GM12878 (cell line): ENCODE measurements around the gene CYP2S1. TPM values are rescaled to one million over a fixed set of nuclear protein-coding genes. Genes with fewer than 3 reads are reported as not detected.

Source experiments
- ATAC-seq: fragments of 200-7000 bp; cut with Tn5 transposase; 3 replicates; pipeline ENCODE4 v1.9.1; 2020; ENCODE audit warnings: mild to moderate bottlenecking, moderate library complexity
- BruUV-seq: library from RNA; stranded (reverse); fragments of 400-500 nt; replicated peaks from 2 replicates; lab custom pipeline; 2021; lab: Mats Ljungman, UMichigan
- CTCF ChIA-PET: fragments of 300-600 bp; sonication (Branson Sonifier 250); formaldehyde crosslinking; extraction: SDS; loops from one replicate; lab custom pipeline; 2021; ENCODE audit warnings: inconsistent platforms; lab: Yijun Ruan, JAX
- POLR2A ChIA-PET: fragments of 350-600 bp; formaldehyde crosslinking; extraction: SDS; loops from one replicate; lab custom pipeline; 2021; ENCODE audit warnings: inconsistent platforms; lab: Charles Lee
- RAD21 ChIA-PET: fragments of 300-600 bp; sonication (Branson Sonifier 250); formaldehyde crosslinking; loops from one replicate; lab custom pipeline; 2023; ENCODE audit warnings: antibody characterized with exemption; ENCODE audit not compliant: unreplicated experiment; lab: Charles Lee
- SMC1A ChIA-PET: fragments of 300-600 bp; sonication (Branson Sonifier 250); formaldehyde crosslinking; loops from one replicate; lab custom pipeline; 2023; ENCODE audit not compliant: unreplicated experiment, uncharacterized antibody; lab: Charles Lee
- DNase-seq: peaks from one replicate; pipeline ENCODE4 v3.0.0-alpha.2; 2011; ENCODE audit warnings: low read depth, low spot score
- FAIRE-seq: peaks from 3 replicates; lab custom pipeline; 2011; peaks lifted over from hg19 to GRCh38; lab: Jason Lieb, UNC
- H2AFZ ChIP-seq: 2 replicates; pipeline ENCODE4 v1.6.0; 2011; ENCODE audit warnings: low read depth, low read length, control low read depth; ENCODE audit not compliant: control insufficient read depth
- H3K27ac ChIP-seq: 2 replicates; pipeline ENCODE4 v1.5.1; 2011; ENCODE audit warnings: control low read depth; ENCODE audit not compliant: control insufficient read depth, insufficient read depth
- H3K27me3 ChIP-seq, 2 experiments: replicated peaks in 1 of 2; 2 replicates each; pipeline versions ENCODE4 v1.6.0 to v1.6.1; 2011; ENCODE audit warnings: low read length in 1 of 2; ENCODE audit not compliant: control insufficient read depth in 2 of 2, insufficient read depth in 2 of 2
- H3K36me3 ChIP-seq, 2 experiments: 2 replicates each; pipeline ENCODE4 v1.5.1; 2011; ENCODE audit warnings: low read length in 1 of 2; ENCODE audit not compliant: control insufficient read depth in 2 of 2, insufficient read depth in 2 of 2
- H3K4me1 ChIP-seq: 2 replicates; pipeline ENCODE4 v1.6.1; 2011; ENCODE audit warnings: mild to moderate bottlenecking, low read length, moderate library complexity, mixed read lengths; ENCODE audit not compliant: control insufficient read depth, insufficient read depth
- H3K4me2 ChIP-seq: 2 replicates; pipeline ENCODE4 v1.6.0; 2011; ENCODE audit warnings: control low read depth; ENCODE audit not compliant: control insufficient read depth, insufficient read depth
- H3K4me3 ChIP-seq: fragments of 200-600 bp; sonication (generic); 2 replicates; pipeline ENCODE4 v1.5.1; 2016
- H3K79me2 ChIP-seq: 2 replicates; pipeline ENCODE4 v1.6.0; 2011; ENCODE audit warnings: low read length; ENCODE audit not compliant: control insufficient read depth, insufficient read depth
- H3K9ac ChIP-seq: 2 replicates; pipeline ENCODE4 v1.8.0; 2011; ENCODE audit warnings: low read length, control low read depth, mixed read lengths; ENCODE audit not compliant: control insufficient read depth, insufficient read depth
- H3K9me3 ChIP-seq: replicated peaks from 3 replicates; pipeline ENCODE4 v1.5.1; 2011; ENCODE audit warnings: mild to moderate bottlenecking, low read length; ENCODE audit not compliant: control insufficient read depth, insufficient read depth
- H4K20me1 ChIP-seq: 2 replicates; pipeline ENCODE4 v1.6.0; 2011; ENCODE audit not compliant: control insufficient read depth, insufficient read depth
- BCL11A ChIP-seq: IDR thresholded peaks from 2 replicates; pipeline ENCODE4 v1.6.1; 2011; ENCODE audit warnings: low read depth, low read length
- CBX5 ChIP-seq: sonication (generic); IDR thresholded peaks from 2 replicates; pipeline ENCODE4 v1.6.1; 2016; ENCODE audit warnings: low read depth, moderate library complexity, mild to moderate bottlenecking, inconsistent platforms
- CTCF ChIP-seq, 3 experiments: IDR thresholded peaks in 2 of 3; conservative IDR thresholded peaks in 1 of 3; 2 replicates each; pipeline ENCODE4 v1.5.1; 2011; ENCODE audit warnings: low read depth in 3 of 3, low read length in 3 of 3, mild to moderate bottlenecking in 3 of 3, control low read depth in 2 of 3, moderate library complexity in 2 of 3, inconsistent platforms in 1 of 3, mixed read lengths in 1 of 3; ENCODE audit not compliant: control insufficient read depth in 2 of 3, insufficient read depth in 1 of 3; ENCODE audit errors: extremely low read depth in 1 of 3
- EED ChIP-seq: sonication (generic); IDR thresholded peaks from 2 replicates; pipeline ENCODE4 v1.6.1; 2016; ENCODE audit warnings: antibody characterized with exemption, low read depth
- ESRRA ChIP-seq: IDR thresholded peaks from 2 replicates; pipeline ENCODE4 v1.6.1; 2012; ENCODE audit warnings: mild to moderate bottlenecking, low read length, improper control_type of control experiment
- NFIC ChIP-seq: IDR thresholded peaks from 2 replicates; pipeline ENCODE4 v1.6.1; 2012; ENCODE audit warnings: low read depth, mild to moderate bottlenecking, inconsistent platforms, low read length, moderate library complexity
- RAD21 ChIP-seq: IDR thresholded peaks from 2 replicates; pipeline ENCODE4 v1.6.1; 2011; ENCODE audit warnings: mild to moderate bottlenecking, low read depth, low read length, moderate library complexity; ENCODE audit not compliant: insufficient read depth
- RELB ChIP-seq: fragments of 450-650 bp; IDR thresholded peaks from 2 replicates; pipeline ENCODE4 v1.6.1; 2017; ENCODE audit warnings: low read depth, mild to moderate bottlenecking, moderate library complexity
- SMARCA5 ChIP-seq: fragments of 450-650 bp; IDR thresholded peaks from 2 replicates; pipeline ENCODE4 v1.6.1; 2017; ENCODE audit warnings: mild to moderate bottlenecking
- SMC3 ChIP-seq: IDR thresholded peaks from 2 replicates; pipeline ENCODE4 v1.6.1; 2011; ENCODE audit warnings: low read length, improper control_type of control experiment, borderline replicate concordance
- SREBF1 ChIP-seq: IDR thresholded peaks from 2 replicates; pipeline ENCODE4 v1.6.1; 2012; ENCODE audit warnings: mild to moderate bottlenecking, low read length
- TBL1XR1 ChIP-seq: IDR thresholded peaks from 2 replicates; pipeline ENCODE4 v1.6.1; 2012; ENCODE audit warnings: low read depth, low read length, improper control_type of control experiment
- ZBTB4 ChIP-seq: fragments of 450-650 bp; formaldehyde crosslinking; IDR thresholded peaks from 2 replicates; pipeline ENCODE4 v1.4.0; 2022; ENCODE audit warnings: mild to moderate bottlenecking, moderate library complexity
- ZNF687 ChIP-seq: fragments of 450-650 bp; IDR thresholded peaks from 2 replicates; pipeline ENCODE4 v1.6.1; 2017; ENCODE audit warnings: mild to moderate bottlenecking, moderate library complexity
- WGBS: methylation state at CpG from one replicate; pipeline ENCODE4 v1.1.6; 2016; ENCODE audit warnings: low lambda C conversion rate; ENCODE audit not compliant: insufficient replicate concordance, insufficient coverage; ENCODE audit errors: missing lambda C conversion rate; 5-methylcytosine and 5-hydroxymethylcytosine counted together
- in situ Hi-C: fragments of 300-500 bp; cut with MboI; formaldehyde crosslinking; loops from 9 replicates; pipeline ENCODE4 v1.14.3; 2018; ENCODE audit warnings: mixed read lengths
- intact Hi-C: fragments of 100-400 bp; cut with micrococcal nuclease; formaldehyde crosslinking; loops from one replicate; pipeline ENCODE4 v1.14.2; 2022; ENCODE audit not compliant: unreplicated experiment
- polyA plus RNA-seq, 11 experiments: library from polyadenylated mRNA; depleted of rRNA in 4 of 11; unstranded in 6 of 11; stranded (reverse) in 5 of 11; fragments of >200 nt; fragmentation: Nextera tagmentation in 4 of 11; fragmentation: Illumina TruSeq in 1 of 11; extraction: Ambion mirVana in 4 of 11; extraction: Trizol in 1 of 11; gene quantifications; 1 replicate in 1 of 11; 2 replicates in 10 of 11; pipeline versions ENCODE4 v1.2.1 to v1.2.3, GENCODE V29; 2011 to 2016; ENCODE audit warnings: inconsistent platforms in 2 of 11, missing spikeins in 2 of 11, low read depth in 1 of 11
- total RNA-seq, 4 experiments: library from RNA; depleted of rRNA in 3 of 4; stranded (reverse); fragments of >200 nt in 3 of 4; fragmentation: Illumina TruSeq in 1 of 4; extraction: Trizol in 1 of 4; gene quantifications; 2 replicates each; pipeline versions ENCODE4 v1.2.1 to v1.2.3, GENCODE V29; 2013 to 2021

The CYP2S1 gene
- total and polyA plus RNA-seq, 10 of the 15 experiments (the other 5 are each of a cell fraction or from before 2014, with no cell fraction given): 0.03 to 0.28 (median 0.12) TPM; not detected in 2

- Histone ChIP-seq H4K20me1 (no peaks in the 10 kb centered on the region), H3K9ac (no peak overlapping the region), H3K27me3 (no peaks in the 10 kb centered on the region), H3K79me2 (no peaks in the 10 kb centered on the region)
- FAIRE-seq (peak; percentile 90), DNase-seq (peak; percentile 11)
- POLR2A ChIA-PET: no interaction called here
- SMC1A ChIA-PET: interaction anchor here (0.8 to 0.9 kb wide), 2 partner anchors 170 to 173 kb away, joined by 3 read pairs; no protein-coding TSS in a partner anchor
- WGBS: 23% methylated on average over 7 of the region's 7 CpGs
- TF ChIP-seq SMARCA5 (peak; percentile 94), RAD21 (peak; percentile 69), NFIC (no peak), BCL11A (no peak), EED (no peak), ESRRA (no peak), TBL1XR1 (no peak), RELB (no peak), SMC3 (peak; percentile 71), SREBF1 (no peak), CTCF (IDR thresholded peaks at IDR 0.05 in 2 of 3, conservative IDR thresholded peaks at IDR 0.05 in 1 of 3; ENCODE audit: control insufficient read depth in 2 of 3, extremely low read depth in 1 of 3, insufficient read depth in 1 of 3, low read depth in 3 of 3, low read length in 3 of 3) (peak; percentile 75 to 86 (median 78)), CBX5 (no peak), ZNF687 (no peak), ZBTB4 (CRISPR knock-in tag) (no peak)
- TF ChIP-seq, all 136 proteins: peak for 4
- ATAC-seq: peak; percentile 90
- RAD21 ChIA-PET: interaction anchor here (0.6 to 1.2 kb wide), 6 partner anchors 18 to 621 kb away, joined by 3 read pairs; no protein-coding TSS in a partner anchor
- H2AFZ ChIP-seq: no peak overlapping the region
- no peaks in the 10 kb centered on the region for H3K9me3 ChIP-seq
- in situ Hi-C loops (no loop called here), intact Hi-C loops (loop anchor here (1.0 kb wide), 2 partner anchors 170 to 481 kb away; no protein-coding TSS in a partner anchor)
- no peak overlapping the region for H3K4me2 ChIP-seq
- H3K4me1 ChIP-seq: no peaks in the 10 kb centered on the region
- no peaks in the 10 kb centered on the region for H3K36me3 ChIP-seq
- CTCF ChIA-PET: interaction anchor here (0.6 to 3.1 kb wide), 12 partner anchors 14 to 657 kb away, joined by 3 to 19 read pairs (median 3); no protein-coding TSS in a partner anchor
- H3K27ac ChIP-seq: no peak overlapping the region
- BruUV-seq: no TSS peak
- H3K4me3 ChIP-seq: no peak overlapping the region
These were observed 48.6 kb upstream of the CYP2S1 start for GRCh38 chr19:41144403-41144802.
